HEK293 (cell line): ENCODE data around the gene ABCA1.

Source experiments
- PATZ1 ChIP-seq: fragments of 450-650 bp; formaldehyde crosslinking; IDR thresholded peaks from 2 replicates; pipeline ENCODE4 v1.5.1; 2016; ENCODE audit warnings: missing biosample characterization, missing genetic modification characterization
- REST ChIP-seq: fragments of 450-650 bp; formaldehyde crosslinking; IDR thresholded peaks from 2 replicates; pipeline ENCODE4 v1.5.1; 2016; ENCODE audit warnings: missing biosample characterization, missing genetic modification characterization
- YY1 ChIP-seq: fragments of 450-650 bp; formaldehyde crosslinking; IDR thresholded peaks from 2 replicates; pipeline ENCODE4 v1.5.1; 2018; ENCODE audit warnings: missing biosample characterization, missing genetic modification characterization
- ZNF138 ChIP-seq: fragments of 450-650 bp; formaldehyde crosslinking; IDR thresholded peaks from 2 replicates; pipeline ENCODE4 v1.5.1; 2016; ENCODE audit warnings: missing biosample characterization, missing genetic modification characterization, borderline replicate concordance
- ZNF146 ChIP-seq: fragments of 450-650 bp; formaldehyde crosslinking; IDR thresholded peaks from 2 replicates; pipeline ENCODE4 v1.5.1; 2016; ENCODE audit warnings: missing biosample characterization, missing genetic modification characterization
- ZNF350 ChIP-seq: fragments of 450-650 bp; formaldehyde crosslinking; IDR thresholded peaks from 2 replicates; pipeline ENCODE4 v1.5.0; 2017; ENCODE audit warnings: missing biosample characterization, mild to moderate bottlenecking, missing genetic modification characterization
- TF ChIP-seq, protein P1 (sequence below): fragments of 450-650 bp; IDR thresholded peaks from 2 replicates; pipeline ENCODE4 v1.5.1; 2018; ENCODE audit warnings: missing biosample characterization, mild to moderate bottlenecking, missing genetic modification characterization
- TF ChIP-seq, protein P2 (sequence below): fragments of 450-650 bp; formaldehyde crosslinking; IDR thresholded peaks from 2 replicates; pipeline ENCODE4 v1.5.1; 2016; ENCODE audit warnings: missing biosample characterization, missing genetic modification characterization

- TF ChIP-seq ZNF138 (tag by site-specific recombination) (no peak), ZNF350 (tag by site-specific recombination) (no peak), ZNF146 (no peak), REST (tag by site-specific recombination) (no peak), YY1 (tag by site-specific recombination) (no peak), PATZ1 (tag by site-specific recombination) (no peak)
- TF ChIP-seq, protein P1, sequence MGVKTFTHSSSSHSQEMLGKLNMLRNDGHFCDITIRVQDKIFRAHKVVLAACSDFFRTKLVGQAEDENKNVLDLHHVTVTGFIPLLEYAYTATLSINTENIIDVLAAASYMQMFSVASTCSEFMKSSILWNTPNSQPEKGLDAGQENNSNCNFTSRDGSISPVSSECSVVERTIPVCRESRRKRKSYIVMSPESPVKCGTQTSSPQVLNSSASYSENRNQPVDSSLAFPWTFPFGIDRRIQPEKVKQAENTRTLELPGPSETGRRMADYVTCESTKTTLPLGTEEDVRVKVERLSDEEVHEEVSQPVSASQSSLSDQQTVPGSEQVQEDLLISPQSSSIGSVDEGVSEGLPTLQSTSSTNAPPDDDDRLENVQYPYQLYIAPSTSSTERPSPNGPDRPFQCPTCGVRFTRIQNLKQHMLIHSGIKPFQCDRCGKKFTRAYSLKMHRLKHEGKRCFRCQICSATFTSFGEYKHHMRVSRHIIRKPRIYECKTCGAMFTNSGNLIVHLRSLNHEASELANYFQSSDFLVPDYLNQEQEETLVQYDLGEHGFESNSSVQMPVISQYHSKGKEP (tag by site-specific recombination): no peak
- TF ChIP-seq, protein P2, sequence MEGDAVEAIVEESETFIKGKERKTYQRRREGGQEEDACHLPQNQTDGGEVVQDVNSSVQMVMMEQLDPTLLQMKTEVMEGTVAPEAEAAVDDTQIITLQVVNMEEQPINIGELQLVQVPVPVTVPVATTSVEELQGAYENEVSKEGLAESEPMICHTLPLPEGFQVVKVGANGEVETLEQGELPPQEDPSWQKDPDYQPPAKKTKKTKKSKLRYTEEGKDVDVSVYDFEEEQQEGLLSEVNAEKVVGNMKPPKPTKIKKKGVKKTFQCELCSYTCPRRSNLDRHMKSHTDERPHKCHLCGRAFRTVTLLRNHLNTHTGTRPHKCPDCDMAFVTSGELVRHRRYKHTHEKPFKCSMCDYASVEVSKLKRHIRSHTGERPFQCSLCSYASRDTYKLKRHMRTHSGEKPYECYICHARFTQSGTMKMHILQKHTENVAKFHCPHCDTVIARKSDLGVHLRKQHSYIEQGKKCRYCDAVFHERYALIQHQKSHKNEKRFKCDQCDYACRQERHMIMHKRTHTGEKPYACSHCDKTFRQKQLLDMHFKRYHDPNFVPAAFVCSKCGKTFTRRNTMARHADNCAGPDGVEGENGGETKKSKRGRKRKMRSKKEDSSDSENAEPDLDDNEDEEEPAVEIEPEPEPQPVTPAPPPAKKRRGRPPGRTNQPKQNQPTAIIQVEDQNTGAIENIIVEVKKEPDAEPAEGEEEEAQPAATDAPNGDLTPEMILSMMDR: no peak
Measured at GRCh38 chr9:104826911-104827310, 101.0 kb downstream of the ABCA1 start.
